D721Med (cell line): ENCODE data around the gene ST8SIA3.

Experiments
- DNase-seq: peaks from one replicate; pipeline ENCODE4 v3.0.0; 2011; ENCODE audit warnings: low spot score; ENCODE audit not compliant: insufficient read length
- FAIRE-seq: peaks from 2 replicates; lab custom pipeline; 2011; peaks lifted over from hg19 to GRCh38; lab: Jason Lieb, UNC
- CTCF ChIP-seq: IDR thresholded peaks from 2 replicates; pipeline ENCODE4 v1.5.1; 2012; ENCODE audit warnings: mild to moderate bottlenecking, control low read depth; ENCODE audit not compliant: insufficient read depth; ENCODE audit errors: missing control alignments

ST8SIA3 gene, protein sequence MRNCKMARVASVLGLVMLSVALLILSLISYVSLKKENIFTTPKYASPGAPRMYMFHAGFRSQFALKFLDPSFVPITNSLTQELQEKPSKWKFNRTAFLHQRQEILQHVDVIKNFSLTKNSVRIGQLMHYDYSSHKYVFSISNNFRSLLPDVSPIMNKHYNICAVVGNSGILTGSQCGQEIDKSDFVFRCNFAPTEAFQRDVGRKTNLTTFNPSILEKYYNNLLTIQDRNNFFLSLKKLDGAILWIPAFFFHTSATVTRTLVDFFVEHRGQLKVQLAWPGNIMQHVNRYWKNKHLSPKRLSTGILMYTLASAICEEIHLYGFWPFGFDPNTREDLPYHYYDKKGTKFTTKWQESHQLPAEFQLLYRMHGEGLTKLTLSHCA

DNA sequence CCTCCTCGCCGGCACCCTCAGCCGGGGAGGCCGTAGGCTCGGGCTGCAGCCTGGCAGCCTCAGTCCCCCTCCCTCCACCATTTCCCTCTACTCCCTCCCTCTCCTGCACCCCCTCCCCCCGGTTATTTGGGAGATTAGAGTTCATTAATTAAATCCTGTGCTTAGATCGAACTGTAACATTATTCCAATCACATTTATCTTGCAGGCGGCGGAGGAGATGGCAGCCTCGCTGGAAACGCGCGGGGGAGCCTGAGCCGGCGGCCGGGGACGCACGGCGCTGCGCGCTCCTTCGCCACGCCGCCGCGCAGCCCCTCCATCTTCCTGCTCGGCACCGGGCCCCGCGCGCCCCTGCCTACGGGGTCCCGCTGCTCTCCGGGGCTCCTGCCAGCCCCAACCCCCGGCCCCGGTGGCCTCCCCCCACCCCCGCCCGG, at the start of gene ST8SIA3:
TSS of gene ST8SIA3 (plus strand) at position 287 of the 431 bp plus-strand sequence. CDS start 290 bp downstream, outside the sequence.
- DNase-seq (peak; percentile 43), FAIRE-seq (no peak)
- TF ChIP-seq CTCF = no peak

- FAIRE-seq (no peak), DNase-seq (no peak)
- TF ChIP-seq CTCF = no peak
Measured at GRCh38 chr18:57311472-57311871, 40.9 kb upstream of the ST8SIA3 start.

DNA sequence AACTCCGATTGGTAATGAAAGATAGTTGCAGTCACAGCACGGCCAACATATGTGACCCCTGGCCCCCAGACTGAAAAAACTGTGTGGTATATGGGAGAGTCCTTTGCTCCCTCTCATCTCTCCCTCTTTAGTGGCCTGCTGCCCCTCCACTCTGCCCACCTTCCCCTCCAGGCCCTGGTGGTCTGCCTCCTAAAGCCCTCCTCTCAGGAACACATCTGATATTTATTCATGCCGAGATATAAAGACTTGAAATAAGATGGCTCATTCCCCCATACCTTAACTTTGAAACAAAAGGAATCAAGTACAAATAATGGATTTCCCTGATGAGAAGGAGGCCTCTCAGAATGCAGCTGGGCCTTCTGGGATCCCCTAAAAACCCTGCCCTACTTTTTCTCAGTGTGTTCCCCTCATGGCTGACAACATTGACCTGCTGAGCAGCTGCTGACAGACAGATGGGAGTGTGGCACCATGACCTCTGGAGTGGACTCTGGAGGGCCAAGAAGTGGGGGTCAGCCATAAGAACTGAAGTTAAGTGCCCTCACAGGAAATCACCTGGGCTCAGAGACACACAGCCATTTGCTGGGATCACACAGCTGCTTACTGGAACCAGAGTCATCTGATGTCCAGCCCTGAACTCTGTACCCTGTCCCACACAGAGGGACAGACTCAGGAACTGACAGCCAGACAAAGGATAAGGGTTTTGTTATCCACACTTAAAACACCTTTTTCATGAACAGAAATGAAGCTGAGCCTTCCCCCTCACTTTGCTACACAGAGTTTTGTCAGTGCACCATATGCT, 39.8 kb upstream of the ST8SIA3 start:
- no peak for DNase-seq
- FAIRE-seq = no peak
- TF ChIP-seq CTCF = no peak

DNA sequence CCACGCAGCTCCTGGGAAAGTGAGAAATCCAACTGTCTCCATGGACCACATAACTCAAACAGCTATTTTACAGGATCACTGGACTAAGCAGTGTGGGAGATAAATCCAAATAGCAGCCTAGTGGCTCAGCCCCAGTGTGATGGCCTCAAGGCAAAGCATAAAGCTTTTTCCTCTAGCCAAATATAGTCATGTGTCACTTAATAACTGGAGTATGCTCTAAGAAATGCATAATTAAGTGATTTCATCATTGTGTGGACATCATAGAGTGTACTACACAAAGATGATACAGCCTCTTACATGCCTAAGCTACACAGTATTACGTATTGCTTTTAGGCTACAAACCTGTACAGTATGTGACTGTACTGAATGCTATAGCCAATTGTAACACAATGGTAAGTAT, 31.8 kb upstream of the ST8SIA3 start:
- no peak for DNase-seq
- TF ChIP-seq CTCF = no peak
- FAIRE-seq = peak; percentile 98

- no peak for DNase-seq
- no peak for TF ChIP-seq CTCF
- FAIRE-seq = peak; percentile 91
Measured at GRCh38 chr18:57325491-57326166, 26.7 kb upstream of the ST8SIA3 start.

DNA sequence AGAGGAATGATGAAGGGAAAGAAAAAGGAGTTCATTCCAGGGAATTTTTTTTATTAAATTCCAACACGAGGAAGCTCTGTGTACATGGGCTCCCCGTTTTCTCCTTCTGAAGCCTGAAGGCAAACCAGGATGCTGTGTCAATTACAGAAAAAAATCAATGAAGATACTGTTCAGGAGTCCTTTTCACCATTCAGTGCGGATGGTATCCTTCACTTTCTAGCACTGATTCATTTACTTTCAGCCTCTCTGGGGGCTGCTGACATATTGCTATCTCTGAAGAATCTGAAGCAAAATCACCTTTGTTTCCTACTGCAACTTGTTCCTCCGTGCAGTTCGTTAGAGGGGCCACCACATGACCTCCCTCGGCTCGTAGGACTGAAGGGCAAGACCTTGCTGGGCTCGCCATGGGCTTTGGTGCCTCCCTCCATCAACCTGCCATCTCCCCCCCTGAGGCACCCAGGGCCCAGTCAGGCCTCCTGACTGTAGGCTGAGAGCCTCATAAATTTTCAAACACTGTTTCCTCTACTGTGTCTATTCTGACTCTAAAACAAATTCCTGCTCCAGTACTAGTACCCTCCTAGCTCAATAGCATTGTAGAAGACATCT, 25.5 kb upstream of the ST8SIA3 start:
- peak; percentile 64 for FAIRE-seq
- no peak for TF ChIP-seq CTCF
- no peak for DNase-seq
